PC-3 (cell line): ENCODE measurements around the gene SYT1. TPM values are rescaled to one million over a fixed set of nuclear protein-coding genes. Genes with fewer than 3 reads are reported as not detected.

Experiments
- ATAC-seq: fragments of 200-7000 bp; cut with Tn5 transposase; 2 replicates; pipeline ENCODE4 v1.9.1; 2020; ENCODE audit warnings: mild to moderate bottlenecking, moderate library complexity
- BruUV-seq: library from RNA; stranded (reverse); fragments of 400-500 nt; replicated peaks from 2 replicates; lab custom pipeline; 2021; lab: Mats Ljungman, UMichigan
- CTCF ChIA-PET: fragments of 300-600 bp; sonication (Branson Sonifier 250); formaldehyde crosslinking; loops from one replicate; lab custom pipeline; 2022; ENCODE audit warnings: antibody characterized with exemption; lab: Charles Lee
- POLR2A ChIA-PET: fragments of 300-600 bp; sonication (Branson Sonifier 250); formaldehyde crosslinking; loops from one replicate; lab custom pipeline; 2022; ENCODE audit warnings: antibody characterized with exemption; ENCODE audit not compliant: unreplicated experiment; lab: Charles Lee
- DNase-seq: peaks from one replicate; pipeline ENCODE4 v3.0.0-alpha.2; 2015
- H2AFZ ChIP-seq: fragments of 300-600 bp; sonication (generic); 2 replicates; pipeline ENCODE4 v1.6.0; 2016; ENCODE audit warnings: antibody characterized with exemption, low read length
- H3F3A ChIP-seq: fragments of 300-600 bp; sonication (generic); one replicate; pipeline ENCODE4 v1.6.0; 2017; ENCODE audit warnings: antibody characterized with exemption, low read length, control low read depth, mild to moderate bottlenecking; ENCODE audit not compliant: unreplicated experiment
- H3K27ac ChIP-seq: fragments of 300-600 bp; sonication (generic); 2 replicates; pipeline ENCODE4 v1.5.1; 2016; ENCODE audit warnings: mild to moderate bottlenecking, low read length
- H3K27me3 ChIP-seq: fragments of 300-600 bp; sonication (generic); 2 replicates; pipeline ENCODE4 v1.6.1; 2016; ENCODE audit warnings: low read length, mixed read lengths
- H3K36me3 ChIP-seq: fragments of 300-600 bp; sonication (generic); 2 replicates; pipeline ENCODE4 v1.6.1; 2016; ENCODE audit warnings: low read depth, mixed run types, low read length, mixed read lengths
- H3K4me1 ChIP-seq: fragments of 300-600 bp; sonication (generic); 2 replicates; pipeline ENCODE4 v1.5.1; 2016; ENCODE audit warnings: low read length; ENCODE audit not compliant: insufficient read depth
- H3K4me2 ChIP-seq: fragments of 300-600 bp; sonication (generic); 2 replicates; pipeline ENCODE4 v1.6.0; 2016; ENCODE audit warnings: low read length
- H3K4me3 ChIP-seq: fragments of 300-600 bp; sonication (generic); 2 replicates; pipeline ENCODE4 v1.5.1; 2016; ENCODE audit warnings: mild to moderate bottlenecking, low read length, mixed read lengths
- H3K79me2 ChIP-seq: fragments of 300-600 bp; sonication (generic); 2 replicates; pipeline ENCODE4 v1.6.1; 2017; ENCODE audit warnings: low read length, mixed read lengths
- H3K9ac ChIP-seq: fragments of 300-600 bp; sonication (generic); 2 replicates; pipeline ENCODE4 v1.6.0; 2016; ENCODE audit warnings: mild to moderate bottlenecking, low read length
- H3K9me2 ChIP-seq: fragments of 300-600 bp; sonication (generic); replicated peaks from 2 replicates; pipeline ENCODE4 v1.6.1; 2016; ENCODE audit warnings: mixed run types, low read length, mixed read lengths
- H3K9me3 ChIP-seq: fragments of 300-600 bp; sonication (generic); 2 replicates; pipeline ENCODE4 v1.6.1; 2016; ENCODE audit warnings: low read length, mixed read lengths
- H4K20me1 ChIP-seq: fragments of 300-600 bp; sonication (generic); 2 replicates; pipeline ENCODE4 v1.6.1; 2016; ENCODE audit warnings: low read length, mixed read lengths
- CTCF ChIP-seq: fragments of 300-600 bp; sonication (generic); conservative IDR thresholded peaks from 2 replicates; pipeline ENCODE4 v1.5.1; 2017; ENCODE audit warnings: antibody characterized with exemption, low read depth, mild to moderate bottlenecking, low read length
- EZH2 ChIP-seq: fragments of 300-600 bp; sonication (generic); IDR thresholded peaks from one replicate; pipeline ENCODE4 v1.6.1; 2017; ENCODE audit warnings: antibody characterized with exemption, mild to moderate bottlenecking, low read length; ENCODE audit not compliant: unreplicated experiment
- EZH2phosphoT487 ChIP-seq: fragments of 300-600 bp; sonication (generic); IDR thresholded peaks from 2 replicates; pipeline ENCODE4 v1.6.1; 2018; ENCODE audit warnings: mild to moderate bottlenecking, antibody characterized with exemption, low read length, borderline replicate concordance
- intact Hi-C: fragments of 100-400 bp; cut with micrococcal nuclease; formaldehyde crosslinking; loops from 2 replicates; pipeline ENCODE4 v1.9.0; 2023
- total RNA-seq: library from RNA; depleted of rRNA; stranded (reverse); fragments of >200 nt; gene quantifications from 2 replicates; pipeline ENCODE4 v1.2.3, GENCODE V29; 2014

SYT1 gene
- total RNA-seq, 1 experiment from 2014 or later = 0.51 TPM

- DNase-seq (no peak), ATAC-seq (no peak)
- Histone ChIP-seq H3K27me3 (no peaks in the 10 kb centered on the region), H2AFZ (no peak overlapping the region), H3K4me3 (no peak overlapping the region), H3K9me2 (no peaks in the 10 kb centered on the region), H3K9me3 (no peaks in the 10 kb centered on the region), H4K20me1 (no peaks in the 10 kb centered on the region), H3K79me2 (no peaks in the 10 kb centered on the region), H3K27ac (no peak overlapping the region), H3K9ac (no peak overlapping the region), H3F3A (no peaks in the 10 kb centered on the region), H3K36me3 (no peaks in the 10 kb centered on the region), H3K4me2 (no peak overlapping the region), H3K4me1 (peaks cover 22% of the 10 kb centered on the region)
- ChIA-PET CTCF (no interaction called here), POLR2A (no interaction called here)
- no TSS peak for BruUV-seq
- TF ChIP-seq EZH2phosphoT487 (no peak), EZH2 (no peak), CTCF (no peak)
- intact Hi-C loops = no loop called here
These were observed 101.5 kb downstream of the SYT1 start for GRCh38 chr12:78966062-78966461.

- TF ChIP-seq EZH2phosphoT487 = no peak
- TF ChIP-seq EZH2 = no peak
- no peak for TF ChIP-seq CTCF
- Histone ChIP-seq H2AFZ (no peak overlapping the region), H3K36me3 (no peaks in the 10 kb centered on the region), H3K4me1 (peaks cover 22% of the 10 kb centered on the region), H3K4me3 (no peak overlapping the region), H3K27ac (no peak overlapping the region), H3K79me2 (no peaks in the 10 kb centered on the region), H3F3A (no peaks in the 10 kb centered on the region), H3K9me2 (no peaks in the 10 kb centered on the region), H4K20me1 (no peaks in the 10 kb centered on the region), H3K9ac (no peak overlapping the region), H3K27me3 (no peaks in the 10 kb centered on the region), H3K9me3 (no peaks in the 10 kb centered on the region), H3K4me2 (no peak overlapping the region)
- ChIA-PET CTCF (no interaction called here), POLR2A (no interaction called here)
- BruUV-seq = no TSS peak
- ATAC-seq = no peak
- no peak for DNase-seq
- intact Hi-C loops = no loop called here
These were observed 102.4 kb downstream of the SYT1 start for GRCh38 chr12:78966926-78967325.

- H3K27me3 ChIP-seq = no peaks in the 10 kb centered on the region
- H4K20me1 ChIP-seq = no peaks in the 10 kb centered on the region
- peak; percentile 9 for DNase-seq
- H3F3A ChIP-seq = no peaks in the 10 kb centered on the region
- H2AFZ ChIP-seq = no peak overlapping the region
- POLR2A ChIA-PET = no interaction called here
- H3K9me3 ChIP-seq = no peaks in the 10 kb centered on the region
- no TSS peak for BruUV-seq
- H3K36me3 ChIP-seq = no peaks in the 10 kb centered on the region
- CTCF ChIA-PET = no interaction called here
- peaks cover 22% of the 10 kb centered on the region for H3K4me1 ChIP-seq
- no peaks in the 10 kb centered on the region for H3K79me2 ChIP-seq
- intact Hi-C loops = no loop called here
- TF ChIP-seq EZH2 (no peak), EZH2phosphoT487 (no peak), CTCF (no peak)
- no peaks in the 10 kb centered on the region for H3K9me2 ChIP-seq
- ATAC-seq = no peak; the same call in 1 of the 2 replicates
- H3K4me2 ChIP-seq = no peak overlapping the region
- no peak overlapping the region for H3K9ac ChIP-seq
- H3K4me3 ChIP-seq = no peak overlapping the region
- H3K27ac ChIP-seq = no peak overlapping the region
These were observed 103.7 kb downstream of the SYT1 start for GRCh38 chr12:78968226-78968625.
